Fibroblast of pulmonary artery (primary cell): ENCODE measurements around the gene PHACTR1.

Source experiments
- DNase-seq: peaks from one replicate; pipeline ENCODE4 v3.0.0-alpha.2; 2010; ENCODE audit warnings: low read depth
- H3K4me3 ChIP-seq: replicated peaks from 2 replicates; pipeline ENCODE4 v1.5.1; 2011; ENCODE audit warnings: low read depth, mild to moderate bottlenecking, control low read depth, low read length, moderate library complexity
- CTCF ChIP-seq: IDR thresholded peaks from 2 replicates; pipeline ENCODE4 v1.5.1; 2011; ENCODE audit warnings: mild to moderate bottlenecking, control low read depth, low read length, inconsistent platforms; ENCODE audit errors: missing control alignments

The PHACTR1 gene

GRCh38 chr6:13253272-13253671 is 536.7 kb downstream of the PHACTR1 start:
- TF ChIP-seq CTCF: no peak
- no peak for DNase-seq
- H3K4me3 ChIP-seq: no peak overlapping the region

DNA sequence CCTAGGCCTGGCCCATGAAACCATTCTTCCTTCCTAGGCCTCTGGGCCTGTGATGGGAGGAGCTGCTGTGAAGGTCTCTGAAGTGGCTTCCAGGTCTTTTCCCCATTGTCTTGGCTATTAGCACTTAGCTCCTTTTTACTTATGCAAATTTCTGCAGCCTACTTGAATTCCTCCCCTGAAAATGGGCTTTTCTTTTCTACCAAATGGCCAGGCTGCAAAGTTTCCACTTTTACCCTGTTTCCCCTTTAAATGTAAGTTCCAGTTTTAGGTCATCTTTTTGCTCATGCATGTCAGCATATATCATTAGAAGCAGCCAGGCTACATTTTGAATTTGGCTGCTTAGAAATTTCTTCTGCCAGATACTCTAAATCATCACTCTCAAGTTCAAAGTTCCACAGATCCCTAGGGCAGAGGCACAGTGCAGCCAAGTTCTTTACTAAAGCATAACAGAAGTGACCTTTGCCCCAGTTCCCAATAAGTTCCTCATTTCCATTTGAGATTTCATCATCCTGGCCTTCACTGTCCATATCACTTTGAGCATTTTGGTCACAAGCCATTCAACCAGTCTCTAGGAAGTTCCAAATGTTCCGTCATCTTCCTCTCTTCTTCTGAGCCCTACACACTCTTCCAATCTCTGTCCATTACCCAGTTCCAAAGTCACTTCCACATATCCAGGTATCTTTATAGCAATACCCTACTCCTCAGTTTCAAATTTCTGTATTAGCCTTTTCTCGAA is 539.9 kb downstream of the PHACTR1 start:
- H3K4me3 ChIP-seq: no peak overlapping the region
- DNase-seq: no peak
- TF ChIP-seq CTCF: no peak

GRCh38 chr6:13259393-13259792 is 542.8 kb downstream of the PHACTR1 start:
- no peak overlapping the region for H3K4me3 ChIP-seq
- no peak for DNase-seq
- no peak for TF ChIP-seq CTCF

- H3K4me3 ChIP-seq: no peak overlapping the region
- no peak for TF ChIP-seq CTCF
- no peak for DNase-seq
Observed at GRCh38 chr6:13260101-13260598, 543.6 kb downstream of the PHACTR1 start.

GRCh38 chr6:13260831-13261230 is 544.3 kb downstream of the PHACTR1 start:
- no peak for TF ChIP-seq CTCF
- DNase-seq: no peak
- H3K4me3 ChIP-seq: no peak overlapping the region

GRCh38 chr6:13261464-13261994 is 545.0 kb downstream of the PHACTR1 start:
- no peak for DNase-seq
- no peak overlapping the region for H3K4me3 ChIP-seq
- TF ChIP-seq CTCF: no peak
